CD14-positive monocyte (primary cell): ENCODE measurements around the gene DPF1. TPM values are rescaled to one million over a fixed set of nuclear protein-coding genes. Genes with fewer than 3 reads are reported as not detected.

ENCODE experiments used
- DNase-seq, 3 donors: peaks; one replicate each; pipeline ENCODE4 v3.0.0-alpha.2; 2011 to 2022
- H2AFZ ChIP-seq: 2 replicates; pipeline ENCODE4 v1.6.0; 2012; ENCODE audit warnings: mild to moderate bottlenecking, low read depth, low read length, inconsistent platforms; ENCODE audit not compliant: insufficient read depth, poor library complexity, severe bottlenecking
- H3K27ac ChIP-seq, 2 donors: 1 replicate in 1 of 2; 2 replicates in 1 of 2; pipeline ENCODE4 v1.5.1; 2012 to 2013; ENCODE audit warnings: low read length in 2 of 2, control low read depth in 1 of 2, inconsistent platforms in 1 of 2, low read depth in 1 of 2, mild to moderate bottlenecking in 1 of 2
- H3K27me3 ChIP-seq, 2 donors: one replicate each; pipeline versions ENCODE4 v1.6.0 to v1.6.1; 2011 to 2013; ENCODE audit warnings: low read length in 2 of 2; ENCODE audit not compliant: control insufficient read depth in 2 of 2, insufficient read depth in 2 of 2
- H3K36me3 ChIP-seq, 2 donors: replicated peaks in 1 of 2; 1 replicate in 1 of 2; 2 replicates in 1 of 2; pipeline versions ENCODE4 v1.5.1 to v1.6.1; 2012 to 2013; ENCODE audit warnings: low read length in 2 of 2, control low read depth in 1 of 2, inconsistent platforms in 1 of 2, mild to moderate bottlenecking in 1 of 2; ENCODE audit not compliant: insufficient read depth in 2 of 2, control insufficient read depth in 1 of 2
- H3K4me1 ChIP-seq, 2 donors: 1 replicate in 1 of 2; 2 replicates in 1 of 2; pipeline versions ENCODE4 v1.5.1 to v1.6.1; 2012 to 2013; ENCODE audit warnings: low read length in 2 of 2, control low read depth in 1 of 2, inconsistent platforms in 1 of 2, mild to moderate bottlenecking in 1 of 2, moderate library complexity in 1 of 2; ENCODE audit not compliant: insufficient read depth in 2 of 2, control insufficient read depth in 1 of 2
- H3K4me2 ChIP-seq: replicated peaks from 2 replicates; pipeline ENCODE3; 2012; ENCODE audit warnings: low read length, moderate library complexity, mild to moderate bottlenecking; ENCODE audit not compliant: poor library complexity, severe bottlenecking; ENCODE audit errors: extremely low read depth
- H3K4me3 ChIP-seq, 3 experiments: fragments of 200-600 bp in 1 of 3; sonication (generic) in 1 of 3; replicated peaks in 1 of 3; 1 replicate in 2 of 3; 2 replicates in 1 of 3; pipeline ENCODE4 v1.5.1; 2011 to 2013; ENCODE audit warnings: low read length in 3 of 3, mild to moderate bottlenecking in 3 of 3, control low read depth in 2 of 3, low read depth in 2 of 3, inconsistent platforms in 1 of 3, moderate library complexity in 1 of 3
- H3K79me2 ChIP-seq: 2 replicates; pipeline ENCODE4 v1.6.0; 2012; ENCODE audit warnings: mild to moderate bottlenecking, control low read depth, inconsistent platforms, low read length, moderate library complexity; ENCODE audit not compliant: insufficient read depth
- H3K9ac ChIP-seq: 2 replicates; pipeline ENCODE4 v1.6.0; 2017; ENCODE audit warnings: low read length, mild to moderate bottlenecking; ENCODE audit not compliant: insufficient read depth, poor library complexity, severe bottlenecking
- H3K9me3 ChIP-seq, 2 donors: replicated peaks in 1 of 2; 1 replicate in 1 of 2; 2 replicates in 1 of 2; pipeline versions ENCODE4 v1.5.1 to v1.6.1; 2012 to 2013; ENCODE audit warnings: low read length in 2 of 2, control low read depth in 1 of 2; ENCODE audit not compliant: control insufficient read depth in 1 of 2, insufficient read depth in 1 of 2
- H4K20me1 ChIP-seq: 2 replicates; pipeline ENCODE4 v1.6.0; 2012; ENCODE audit warnings: mild to moderate bottlenecking, low read length, control low read depth, moderate library complexity; ENCODE audit not compliant: insufficient read depth
- H3K27ac Mint-ChIP-seq, 7 donors: one replicate each; pipeline ENCODE4 v1.8.0; 2020; ENCODE audit warnings: mild to moderate bottlenecking in 7 of 7, mixed read lengths in 7 of 7, moderate library complexity in 6 of 7, inconsistent platforms in 2 of 7
- H3K27me3 Mint-ChIP-seq, 3 donors: one replicate each; pipeline ENCODE4 v1.8.0; 2021 to 2022; ENCODE audit warnings: low read depth in 3 of 3, mild to moderate bottlenecking in 3 of 3, mixed read lengths in 3 of 3, moderate library complexity in 3 of 3, inconsistent platforms in 1 of 3
- H3K36me3 Mint-ChIP-seq, 2 donors: one replicate each; pipeline ENCODE4 v1.8.0; 2020; ENCODE audit warnings: mixed read lengths in 2 of 2, inconsistent platforms in 1 of 2, mild to moderate bottlenecking in 1 of 2
- H3K4me1 Mint-ChIP-seq: one replicate; pipeline ENCODE4 v1.8.0; 2020; ENCODE audit warnings: mild to moderate bottlenecking, mixed read lengths
- H3K4me3 Mint-ChIP-seq, 2 donors: one replicate each; pipeline ENCODE4 v1.8.0; 2020; ENCODE audit warnings: mild to moderate bottlenecking in 2 of 2, mixed read lengths in 2 of 2, moderate library complexity in 1 of 2
- H3K9me3 Mint-ChIP-seq, 7 donors: one replicate each; pipeline ENCODE4 v1.8.0; 2020 to 2022; ENCODE audit warnings: mixed read lengths in 7 of 7, mild to moderate bottlenecking in 6 of 7, moderate library complexity in 6 of 7, inconsistent platforms in 2 of 7
- CTCF ChIP-seq: fragments of 200-600 bp; IDR thresholded peaks from one replicate; pipeline ENCODE4 v1.8.0; 2022; ENCODE audit warnings: antibody characterized with exemption, mild to moderate bottlenecking
- WGBS: methylation state at CpG from one replicate; pipeline ENCODE4 v1.1.5; 2013; ENCODE audit warnings: missing lambda C conversion rate; ENCODE audit not compliant: insufficient coverage; 5-methylcytosine and 5-hydroxymethylcytosine counted together
- intact Hi-C, 2 donors: fragments of 100-400 bp; cut with micrococcal nuclease; formaldehyde crosslinking; loops; one replicate each; pipeline versions ENCODE4 v1.15.0 to v1.15.1; 2023
- polyA plus RNA-seq, 3 donors: library from polyadenylated mRNA; depleted of rRNA in 1 of 3; unstranded in 2 of 3; stranded (reverse) in 1 of 3; fragments of 300-500 nt in 2 of 3; fragments of >200 nt in 1 of 3; fragmentation: Illumina TruSeq in 2 of 3; gene quantifications; 1 replicate in 2 of 3; 2 replicates in 1 of 3; pipeline ENCODE4 v1.2.3, GENCODE V29; 2012 to 2021

DPF1 gene
- polyA plus RNA-seq, 3 donors: not detected

DNA sequence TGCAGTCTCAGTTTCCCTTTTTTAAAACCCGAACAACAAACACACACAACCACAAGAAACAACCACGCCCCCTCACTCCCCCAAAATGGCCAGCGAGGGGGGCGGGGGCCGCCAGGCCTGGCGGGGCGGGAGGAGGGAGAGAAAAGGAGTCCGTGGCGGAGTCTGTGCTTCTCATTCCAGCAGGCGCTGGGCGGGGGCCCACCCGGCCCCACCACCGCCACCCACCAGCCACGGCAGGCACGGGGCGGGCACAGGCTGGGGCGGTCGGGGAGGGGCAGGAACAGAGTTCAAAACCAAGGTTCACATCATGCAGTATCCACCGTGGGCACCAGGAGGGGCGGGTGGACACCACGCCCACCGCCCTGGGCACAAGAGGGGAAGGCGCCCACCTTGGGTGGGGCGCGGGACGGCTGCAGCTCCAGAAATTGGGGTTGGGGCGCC, 12.9 kb downstream of the DPF1 start:
- WGBS: 6% methylated on average over 13 of the region's 27 CpGs
- Histone ChIP-seq H3K36me3 (no peaks in the 10 kb centered on the region), H3K4me3 (no peak overlapping the region), H2AFZ (no peak overlapping the region), H3K27me3 (peaks cover 20 to 49% of the 10 kb centered on the region in 2 donors), H3K9ac (no peak overlapping the region), H3K4me1 (no peaks in the 10 kb centered on the region), H3K4me2 (no peak overlapping the region), H4K20me1 (no peaks in the 10 kb centered on the region), H3K27ac (no peak overlapping the region), H3K9me3 (peaks cover 0 to 11% of the 10 kb centered on the region in 2 donors), H3K79me2 (no peaks in the 10 kb centered on the region)
- DNase-seq: no peak
- H3K36me3 Mint-ChIP-seq: peaks cover 14 to 16% of the 10 kb centered on the region in 2 donors
- peaks cover 16% of the 10 kb centered on the region for H3K4me1 Mint-ChIP-seq
- peaks cover 55 to 71% (median 69%) of the 10 kb centered on the region in 3 donors for H3K27me3 Mint-ChIP-seq
- no peak overlapping the region for H3K27ac Mint-ChIP-seq
- peak overlapping the region in 1 of 2 donors; percentile 72 for H3K4me3 Mint-ChIP-seq
- peaks cover 0 to 17% (median 4%) of the 10 kb centered on the region in 7 donors for H3K9me3 Mint-ChIP-seq
- intact Hi-C loops: no loop called here
- no peak for TF ChIP-seq CTCF

DNA sequence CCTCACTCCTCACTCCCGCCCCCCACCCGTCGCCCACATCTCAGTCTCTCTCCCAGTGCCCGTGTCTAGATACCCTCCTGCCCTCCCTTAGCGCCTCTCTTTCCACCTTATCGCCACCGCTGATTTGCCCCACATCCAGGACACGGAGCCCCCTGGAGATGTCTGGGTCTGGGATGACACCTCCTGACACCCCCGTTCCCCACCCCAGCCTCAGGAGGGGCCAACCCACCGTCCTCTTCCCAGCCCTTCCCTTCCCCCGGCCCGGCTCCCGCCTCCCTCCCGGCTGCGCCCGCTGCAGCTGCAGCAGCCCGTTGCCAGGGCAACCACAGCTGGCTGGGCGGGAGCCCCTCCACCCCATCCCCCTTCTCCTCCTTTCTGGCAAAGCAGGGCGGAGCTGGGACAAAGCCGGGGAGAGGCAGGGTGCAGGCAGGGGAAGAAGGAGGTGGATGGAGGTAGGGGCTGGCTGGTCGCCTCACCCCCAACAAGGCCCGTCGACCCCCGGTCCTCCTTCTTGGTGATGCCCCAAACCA, 13.5 kb downstream of the DPF1 start:
- peak overlapping the region in 1 of 2 donors; percentile 81 for H3K4me3 Mint-ChIP-seq
- no peak overlapping the region for H3K4me2 ChIP-seq
- no peak overlapping the region for H3K27ac ChIP-seq
- peaks cover 14 to 17% of the 10 kb centered on the region in 2 donors for H3K36me3 Mint-ChIP-seq
- H3K9me3 ChIP-seq: peaks cover 0 to 11% of the 10 kb centered on the region in 2 donors
- intact Hi-C loops: no loop called here
- TF ChIP-seq CTCF: no peak
- H2AFZ ChIP-seq: no peak overlapping the region
- peaks cover 16% of the 10 kb centered on the region for H3K4me1 Mint-ChIP-seq
- H3K79me2 ChIP-seq: no peaks in the 10 kb centered on the region
- no peaks in the 10 kb centered on the region for H4K20me1 ChIP-seq
- peaks cover 53 to 67% (median 65%) of the 10 kb centered on the region in 3 donors for H3K27me3 Mint-ChIP-seq
- DNase-seq: no peak
- peaks cover 20 to 49% of the 10 kb centered on the region in 2 donors for H3K27me3 ChIP-seq
- peaks cover 0 to 17% (median 4%) of the 10 kb centered on the region in 7 donors for H3K9me3 Mint-ChIP-seq
- no peaks in the 10 kb centered on the region for H3K36me3 ChIP-seq
- H3K4me1 ChIP-seq: no peaks in the 10 kb centered on the region
- no peak overlapping the region for H3K4me3 ChIP-seq
- WGBS: 3% methylated on average over 17 of the region's 24 CpGs
- H3K9ac ChIP-seq: no peak overlapping the region
- H3K27ac Mint-ChIP-seq: no peak overlapping the region
